ENCODE measurements around the gene EXOG. TPM values are rescaled to one million over a fixed set of nuclear protein-coding genes. Genes with fewer than 3 reads are reported as not detected.

Gene EXOG
- total and polyA plus RNA-seq, 10 of the 15 experiments (the other 5 are each of a cell fraction or from before 2014, with no cell fraction given): 7.8 to 20.9 (median 19.6) TPM

DNA sequence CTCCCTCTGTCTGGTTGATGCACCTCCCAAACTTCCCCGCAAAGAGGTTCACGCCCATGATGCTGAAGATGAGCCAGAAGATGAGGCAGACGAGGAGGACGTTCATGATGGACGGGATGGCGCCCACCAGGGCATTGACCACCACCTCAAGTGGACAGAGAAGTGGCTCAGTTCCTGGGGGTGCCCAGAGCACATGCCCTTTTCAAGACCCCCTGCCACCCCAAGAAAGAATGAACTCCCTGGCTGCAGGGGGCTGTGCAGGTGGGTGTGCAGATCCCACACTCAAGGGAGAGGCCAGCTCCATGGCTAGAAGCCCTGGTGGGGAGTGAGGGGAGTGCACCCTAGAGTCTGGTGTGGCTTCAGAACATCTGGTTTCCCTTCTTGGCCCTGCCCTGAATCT lies 64.1 kb downstream of the EXOG start:
- ATAC-seq: peak; percentile 36; the same call in 2 of the 3 replicates
- Histone ChIP-seq H3K27me3 (replicated peaks in 1 of 2; ENCODE audit: control insufficient read depth in 2 of 2, insufficient read depth in 2 of 2, low read length in 1 of 2) (no peaks in the 10 kb centered on the region), H2AFZ (ENCODE audit: control insufficient read depth, low read depth, low read length) (no peak overlapping the region), H4K20me1 (ENCODE audit: control insufficient read depth, insufficient read depth) (no peaks in the 10 kb centered on the region), H3K4me2 (ENCODE audit: control insufficient read depth, insufficient read depth) (no peak overlapping the region), H3K27ac (ENCODE audit: control insufficient read depth, insufficient read depth) (no peak overlapping the region), H3K4me1 (ENCODE audit: control insufficient read depth, insufficient read depth, low read length) (no peaks in the 10 kb centered on the region), H3K9ac (ENCODE audit: control insufficient read depth, insufficient read depth, low read length) (no peak overlapping the region), H3K79me2 (ENCODE audit: control insufficient read depth, insufficient read depth, low read length) (no peaks in the 10 kb centered on the region), H3K4me3 (no peak overlapping the region), H3K9me3 (replicated peaks; ENCODE audit: control insufficient read depth, insufficient read depth, low read length) (no peaks in the 10 kb centered on the region), H3K36me3 (ENCODE audit: control insufficient read depth in 2 of 2, insufficient read depth in 2 of 2, low read length in 1 of 2) (no peaks in the 10 kb centered on the region)
- in situ Hi-C loops (cut with MboI) (no loop called here), intact Hi-C loops (cut with micrococcal nuclease; ENCODE audit: unreplicated experiment) (no loop called here)
- ChIA-PET POLR2A (no interaction called here), RAD21 (ENCODE audit: unreplicated experiment) (no interaction called here), SMC1A (ENCODE audit: uncharacterized antibody, unreplicated experiment) (no interaction called here), CTCF (no interaction called here)
- no peak for TF ChIP-seq SP1 (IDR thresholded peaks at IDR 0.05; ENCODE audit: low read depth, low read length)
- TF ChIP-seq, protein P1, sequence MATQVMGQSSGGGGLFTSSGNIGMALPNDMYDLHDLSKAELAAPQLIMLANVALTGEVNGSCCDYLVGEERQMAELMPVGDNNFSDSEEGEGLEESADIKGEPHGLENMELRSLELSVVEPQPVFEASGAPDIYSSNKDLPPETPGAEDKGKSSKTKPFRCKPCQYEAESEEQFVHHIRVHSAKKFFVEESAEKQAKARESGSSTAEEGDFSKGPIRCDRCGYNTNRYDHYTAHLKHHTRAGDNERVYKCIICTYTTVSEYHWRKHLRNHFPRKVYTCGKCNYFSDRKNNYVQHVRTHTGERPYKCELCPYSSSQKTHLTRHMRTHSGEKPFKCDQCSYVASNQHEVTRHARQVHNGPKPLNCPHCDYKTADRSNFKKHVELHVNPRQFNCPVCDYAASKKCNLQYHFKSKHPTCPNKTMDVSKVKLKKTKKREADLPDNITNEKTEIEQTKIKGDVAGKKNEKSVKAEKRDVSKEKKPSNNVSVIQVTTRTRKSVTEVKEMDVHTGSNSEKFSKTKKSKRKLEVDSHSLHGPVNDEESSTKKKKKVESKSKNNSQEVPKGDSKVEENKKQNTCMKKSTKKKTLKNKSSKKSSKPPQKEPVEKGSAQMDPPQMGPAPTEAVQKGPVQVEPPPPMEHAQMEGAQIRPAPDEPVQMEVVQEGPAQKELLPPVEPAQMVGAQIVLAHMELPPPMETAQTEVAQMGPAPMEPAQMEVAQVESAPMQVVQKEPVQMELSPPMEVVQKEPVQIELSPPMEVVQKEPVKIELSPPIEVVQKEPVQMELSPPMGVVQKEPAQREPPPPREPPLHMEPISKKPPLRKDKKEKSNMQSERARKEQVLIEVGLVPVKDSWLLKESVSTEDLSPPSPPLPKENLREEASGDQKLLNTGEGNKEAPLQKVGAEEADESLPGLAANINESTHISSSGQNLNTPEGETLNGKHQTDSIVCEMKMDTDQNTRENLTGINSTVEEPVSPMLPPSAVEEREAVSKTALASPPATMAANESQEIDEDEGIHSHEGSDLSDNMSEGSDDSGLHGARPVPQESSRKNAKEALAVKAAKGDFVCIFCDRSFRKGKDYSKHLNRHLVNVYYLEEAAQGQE (IDR thresholded peaks at IDR 0.05; ENCODE audit: low read depth, low read length): no peak
- TF ChIP-seq, protein P2, sequence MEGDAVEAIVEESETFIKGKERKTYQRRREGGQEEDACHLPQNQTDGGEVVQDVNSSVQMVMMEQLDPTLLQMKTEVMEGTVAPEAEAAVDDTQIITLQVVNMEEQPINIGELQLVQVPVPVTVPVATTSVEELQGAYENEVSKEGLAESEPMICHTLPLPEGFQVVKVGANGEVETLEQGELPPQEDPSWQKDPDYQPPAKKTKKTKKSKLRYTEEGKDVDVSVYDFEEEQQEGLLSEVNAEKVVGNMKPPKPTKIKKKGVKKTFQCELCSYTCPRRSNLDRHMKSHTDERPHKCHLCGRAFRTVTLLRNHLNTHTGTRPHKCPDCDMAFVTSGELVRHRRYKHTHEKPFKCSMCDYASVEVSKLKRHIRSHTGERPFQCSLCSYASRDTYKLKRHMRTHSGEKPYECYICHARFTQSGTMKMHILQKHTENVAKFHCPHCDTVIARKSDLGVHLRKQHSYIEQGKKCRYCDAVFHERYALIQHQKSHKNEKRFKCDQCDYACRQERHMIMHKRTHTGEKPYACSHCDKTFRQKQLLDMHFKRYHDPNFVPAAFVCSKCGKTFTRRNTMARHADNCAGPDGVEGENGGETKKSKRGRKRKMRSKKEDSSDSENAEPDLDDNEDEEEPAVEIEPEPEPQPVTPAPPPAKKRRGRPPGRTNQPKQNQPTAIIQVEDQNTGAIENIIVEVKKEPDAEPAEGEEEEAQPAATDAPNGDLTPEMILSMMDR (IDR thresholded peaks at IDR 0.05 in 2 of 3, conservative IDR thresholded peaks at IDR 0.05 in 1 of 3; ENCODE audit: control insufficient read depth in 2 of 3, extremely low read depth in 1 of 3, insufficient read depth in 1 of 3, low read depth in 3 of 3, low read length in 3 of 3): peak in 2 of 3 experiments; percentile 24 to 27; a peak in 2 of 6 replicates
- TF ChIP-seq MYB (IDR thresholded peaks at IDR 0.05; ENCODE audit: borderline replicate concordance, low read depth, low read length): no peak
- no peak for TF ChIP-seq RAD21 (IDR thresholded peaks at IDR 0.05; ENCODE audit: insufficient read depth, low read depth, low read length)
- no peak for DNase-seq (ENCODE audit: low read depth, low spot score)
- 13% methylated on average over 6 of the region's 6 CpGs for WGBS (ENCODE audit: insufficient coverage, insufficient replicate concordance, low lambda C conversion rate, missing lambda C conversion rate)
- BruUV-seq (replicated peaks): no TSS peak
- no peak for FAIRE-seq
